GM19099 (cell line): Measurements from ENCODE around the gene BID.

Experiments used
- POLR2A ChIP-seq: IDR thresholded peaks from 3 replicates; pipeline ENCODE4 v1.6.1; 2011; ENCODE audit warnings: low read depth; ENCODE audit not compliant: insufficient read length; ENCODE audit errors: extremely low read depth

BID gene

GRCh38 chr22:17792854-17793434 is 18.7 kb upstream of the BID start:
- no peak for TF ChIP-seq POLR2A

DNA sequence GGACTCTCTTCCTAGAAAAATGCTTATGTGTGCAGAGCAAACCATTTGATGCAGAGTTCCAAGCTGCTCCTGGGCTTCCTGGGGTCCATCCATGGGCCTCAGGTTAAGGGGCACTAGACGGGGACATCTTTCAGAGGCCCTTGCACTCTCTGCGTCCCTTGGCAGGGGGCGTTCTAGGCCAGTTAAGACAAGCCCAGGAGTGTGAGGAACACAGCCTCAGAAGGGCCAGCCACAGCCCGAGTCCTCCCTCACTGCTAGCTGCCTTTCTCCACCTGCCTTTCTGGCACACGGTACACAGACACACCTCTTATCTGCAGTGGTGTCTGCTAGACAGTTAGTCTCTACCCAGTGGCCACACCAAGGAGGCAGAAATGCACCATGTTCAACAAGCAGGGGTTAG is 18.0 kb upstream of the BID start:
- TF ChIP-seq POLR2A, result no peak

DNA sequence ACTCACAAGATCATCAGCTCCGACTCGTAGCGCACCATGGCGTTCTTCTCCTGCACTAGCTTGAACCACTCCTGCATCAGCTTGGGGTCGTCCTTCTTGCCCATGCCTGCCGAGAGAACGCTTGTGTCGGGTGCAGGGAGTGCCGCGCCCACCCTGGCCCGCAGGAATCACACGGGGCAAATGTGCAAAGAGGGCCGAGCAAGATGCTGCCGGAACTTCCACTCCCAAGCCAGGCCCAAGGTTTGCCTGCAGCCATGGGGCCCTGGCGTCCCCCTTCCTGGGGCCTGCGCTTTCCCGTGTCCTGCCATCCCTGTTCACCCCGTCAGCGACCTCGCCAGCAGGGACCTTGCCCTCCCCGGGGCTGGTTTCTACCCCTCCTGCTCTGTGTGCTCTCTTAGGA is 16.9 kb upstream of the BID start:
- TF ChIP-seq POLR2A, result no peak

GRCh38 chr22:17789379-17790200 is 15.3 kb upstream of the BID start:
- TF ChIP-seq POLR2A, result no peak

DNA sequence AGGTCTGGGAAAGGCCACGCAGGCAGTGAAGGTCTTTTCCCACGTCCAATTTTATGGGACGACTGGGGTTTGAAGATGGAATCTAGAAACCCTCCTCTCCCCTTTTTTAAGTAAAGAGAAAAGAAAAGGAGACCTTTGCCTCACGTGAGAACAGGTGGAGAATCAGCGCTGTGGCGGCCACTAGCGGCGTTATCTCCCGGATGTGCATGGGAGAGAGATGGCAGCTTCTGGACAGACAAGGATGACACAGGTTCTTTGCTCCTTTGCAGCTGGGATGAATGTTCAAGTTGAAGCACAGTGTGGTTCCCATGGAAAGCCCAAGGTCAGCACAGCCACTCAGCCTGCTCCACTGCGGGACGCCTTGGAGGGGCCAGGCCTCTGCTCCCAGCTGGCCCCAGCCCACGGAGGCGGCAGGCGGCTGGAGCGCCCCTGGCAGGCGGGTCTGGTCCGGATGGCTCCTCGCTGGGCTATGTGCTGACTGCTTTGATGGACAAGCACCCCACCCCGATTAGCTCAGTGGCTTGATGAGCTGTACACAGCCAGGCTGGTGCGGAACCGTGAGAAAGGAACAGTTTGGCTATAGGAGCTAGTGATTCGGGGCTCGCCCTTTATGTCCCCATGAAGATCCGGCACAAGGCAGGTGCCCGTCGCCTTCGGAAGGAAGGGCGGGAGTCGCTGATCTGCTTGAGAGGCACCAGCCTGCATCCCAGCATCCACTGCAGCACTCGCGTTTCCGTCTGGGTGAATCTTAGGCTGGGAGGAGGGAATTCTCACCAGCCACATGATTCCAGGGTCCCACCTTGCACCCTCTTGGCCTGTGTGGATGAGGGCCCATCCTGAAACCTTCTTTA is 14.5 kb upstream of the BID start:
- no peak for TF ChIP-seq POLR2A

DNA sequence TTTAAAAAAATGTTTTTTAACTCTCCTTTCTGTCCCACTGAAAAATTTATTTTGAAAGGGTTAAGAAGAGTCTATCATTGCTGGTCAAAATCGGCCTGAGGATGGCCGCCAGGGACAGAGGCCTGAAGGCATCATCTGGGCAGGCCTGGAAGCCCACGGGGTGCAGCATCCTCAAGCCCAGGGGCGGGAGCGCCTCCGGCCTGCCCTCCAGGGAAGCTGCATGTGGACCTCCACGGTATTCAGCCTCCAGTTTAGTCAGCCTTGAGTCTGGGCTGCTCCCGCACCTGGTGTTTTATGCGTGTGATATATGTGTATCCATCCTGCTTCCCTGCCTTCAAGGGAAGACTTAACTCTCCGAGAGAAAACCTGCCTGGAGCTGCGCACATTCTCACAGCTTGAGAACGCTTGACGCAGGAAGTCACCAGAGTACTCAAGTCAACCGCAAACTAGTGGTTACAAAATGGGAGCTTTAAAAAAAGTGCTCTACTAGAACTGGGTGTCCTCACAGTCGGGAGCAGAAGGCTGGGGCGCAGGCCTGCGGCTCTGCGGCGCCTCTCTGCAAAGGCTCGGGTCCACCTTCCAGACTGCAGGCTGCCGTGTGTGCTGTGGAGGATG is 13.6 kb upstream of the BID start:
- no peak for TF ChIP-seq POLR2A

DNA sequence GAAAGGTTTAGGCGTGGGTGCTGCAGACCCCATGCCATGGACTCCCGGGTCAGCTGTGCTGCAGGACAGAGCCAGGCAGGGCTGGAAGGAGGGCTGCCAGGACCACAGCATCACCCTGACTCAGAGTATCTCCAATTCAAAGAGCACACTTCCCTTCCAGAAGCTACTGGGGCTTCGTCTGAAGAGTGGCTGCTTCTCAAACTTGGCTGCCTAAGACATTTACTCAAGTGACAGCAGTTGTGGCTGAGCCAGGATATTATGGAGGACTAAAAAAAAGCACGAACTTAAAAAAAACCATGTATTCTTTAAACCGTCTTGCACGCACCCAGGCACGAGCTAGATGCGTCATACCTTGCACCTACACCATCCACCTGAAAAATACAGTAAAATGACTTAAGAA is 13.0 kb upstream of the BID start:
- TF ChIP-seq POLR2A, result no peak

DNA sequence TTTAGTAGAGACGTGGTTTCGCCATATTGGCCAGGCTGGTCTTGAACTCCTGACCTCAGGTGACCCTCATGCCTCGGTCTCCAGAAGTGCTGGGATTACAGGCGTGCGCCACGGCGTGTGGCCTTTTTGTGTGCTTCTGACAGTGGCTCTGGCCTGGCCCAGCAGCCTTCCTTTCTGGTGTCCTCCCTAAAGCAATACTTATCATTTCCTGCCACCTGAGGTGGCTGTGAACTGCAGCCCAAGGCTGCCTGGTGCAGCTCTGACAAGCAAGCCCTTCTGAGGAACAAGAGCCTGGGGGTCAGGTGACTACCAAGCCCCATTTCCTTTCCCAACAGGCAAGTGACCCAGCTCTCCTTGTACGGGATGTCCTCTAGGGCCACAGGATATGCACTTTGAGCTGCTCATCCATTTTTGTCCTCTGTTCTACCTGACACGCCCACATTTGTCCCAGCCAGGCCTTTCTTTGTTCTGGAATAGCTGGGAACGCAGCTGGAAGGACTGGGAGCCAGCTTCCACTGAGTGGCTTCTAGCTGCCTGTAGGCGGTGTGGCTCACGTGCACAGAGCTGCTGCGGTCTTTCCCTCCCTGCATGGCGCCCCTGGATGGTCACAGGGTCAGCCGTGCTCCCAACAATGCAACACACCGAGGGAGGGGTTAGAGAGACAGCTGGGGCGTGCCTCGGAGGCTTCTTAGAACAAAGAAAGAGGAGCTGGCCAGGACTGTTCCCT is 12.3 kb upstream of the BID start:
- TF ChIP-seq POLR2A, result no peak

DNA sequence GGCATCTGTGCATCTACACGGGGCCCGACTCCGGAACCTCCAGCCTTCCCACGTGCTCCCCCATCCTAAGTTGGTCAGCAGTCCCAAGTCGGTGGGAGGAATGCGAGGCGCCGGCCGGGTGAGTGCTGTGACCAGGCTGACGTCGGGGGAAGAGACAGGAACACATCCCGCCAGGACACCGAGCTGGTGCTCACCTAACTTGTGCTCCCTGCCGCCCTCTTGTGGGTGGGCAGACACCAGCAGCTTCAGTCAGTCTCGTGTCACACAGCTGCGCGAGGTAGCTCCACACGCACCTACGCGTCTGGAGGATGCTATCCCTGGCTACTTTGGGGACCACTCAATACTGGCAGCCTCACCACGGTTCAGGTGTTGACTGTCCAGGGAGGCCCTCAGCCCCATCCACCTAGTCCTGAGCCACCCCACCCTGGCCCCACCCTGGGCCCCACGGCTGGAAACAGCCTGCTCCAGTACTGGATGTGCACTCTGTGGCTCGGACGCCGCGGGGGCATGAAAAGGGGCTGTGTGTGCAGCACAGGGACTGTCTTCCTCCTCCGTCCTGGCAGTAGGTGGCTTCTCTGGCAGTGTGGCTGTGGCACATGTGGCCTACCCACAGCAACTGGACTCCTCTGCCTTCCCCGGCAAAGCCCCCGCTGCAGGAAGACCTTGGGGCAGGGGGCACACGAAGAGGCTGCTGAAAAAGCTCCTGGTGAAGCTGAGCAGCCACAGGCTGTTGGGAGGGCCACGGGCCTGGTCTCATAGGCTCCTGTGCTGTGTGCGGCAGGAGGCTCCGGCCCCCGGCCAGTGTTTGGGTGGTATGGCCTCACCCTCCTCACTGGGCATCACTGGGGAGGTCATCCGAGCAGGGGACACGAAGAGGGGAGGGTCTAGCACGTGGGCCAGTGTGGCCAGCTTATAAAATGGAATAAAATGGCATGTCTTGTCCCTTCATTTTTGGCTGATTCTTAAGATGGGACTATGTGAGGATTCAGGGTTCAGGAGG is 11.2 kb upstream of the BID start:
- no peak for TF ChIP-seq POLR2A

GRCh38 chr22:17784776-17785175 is 10.5 kb upstream of the BID start:
- no peak for TF ChIP-seq POLR2A

DNA sequence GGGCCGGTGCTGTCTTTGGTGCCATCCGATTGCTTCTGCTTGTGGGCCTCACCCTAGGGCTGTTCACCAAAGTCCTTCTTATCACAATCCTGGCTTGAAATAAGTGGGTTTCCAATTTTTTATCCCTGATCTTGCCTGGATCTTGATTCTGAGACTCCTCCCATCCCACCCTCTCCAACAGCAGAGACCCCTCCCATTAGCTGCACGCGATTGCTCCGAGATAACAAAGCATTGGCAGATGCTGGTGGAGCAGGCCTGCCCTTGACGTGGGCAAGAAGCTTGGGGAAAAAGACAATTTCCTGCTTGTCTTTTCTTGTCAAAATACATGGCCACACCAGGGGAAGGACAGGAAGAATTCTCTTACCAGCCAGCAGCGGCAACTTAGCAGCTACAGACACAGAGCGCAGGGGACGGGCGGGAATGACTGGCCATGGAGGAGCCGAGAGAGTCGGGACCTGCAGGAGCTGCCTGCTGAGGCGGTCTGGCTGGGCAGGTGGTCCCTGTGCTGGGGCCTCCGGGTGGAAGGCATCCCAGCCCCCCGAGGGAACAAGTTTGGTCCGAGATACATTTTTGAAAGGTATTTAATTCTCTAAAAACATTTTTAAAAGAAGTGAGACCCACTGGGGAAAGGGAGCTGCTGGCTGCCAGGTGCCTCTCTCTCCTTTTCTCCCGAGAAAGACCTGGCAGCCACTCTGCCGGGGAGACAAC is 9.7 kb upstream of the BID start:
- no peak for TF ChIP-seq POLR2A

DNA sequence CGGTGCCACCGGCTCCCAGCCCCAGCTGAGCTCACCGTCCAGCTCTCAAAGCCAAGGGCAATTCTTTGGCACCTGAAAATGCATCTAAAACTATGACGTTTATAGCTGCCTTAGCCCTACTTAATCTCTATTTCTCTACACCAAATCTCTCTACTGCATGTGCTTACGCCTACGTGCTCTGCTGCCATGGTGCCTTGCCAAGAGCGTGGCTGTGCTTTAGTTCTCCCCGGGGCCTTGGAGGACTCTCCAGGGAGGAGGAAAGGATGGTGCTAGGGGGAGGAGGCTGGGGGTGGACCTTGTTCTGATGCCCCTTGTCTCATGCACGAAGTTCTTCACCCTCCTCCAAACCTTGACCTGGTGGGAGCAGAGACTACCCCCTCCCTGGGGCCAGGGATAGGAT is 9.0 kb upstream of the BID start:
- TF ChIP-seq POLR2A, result no peak

DNA sequence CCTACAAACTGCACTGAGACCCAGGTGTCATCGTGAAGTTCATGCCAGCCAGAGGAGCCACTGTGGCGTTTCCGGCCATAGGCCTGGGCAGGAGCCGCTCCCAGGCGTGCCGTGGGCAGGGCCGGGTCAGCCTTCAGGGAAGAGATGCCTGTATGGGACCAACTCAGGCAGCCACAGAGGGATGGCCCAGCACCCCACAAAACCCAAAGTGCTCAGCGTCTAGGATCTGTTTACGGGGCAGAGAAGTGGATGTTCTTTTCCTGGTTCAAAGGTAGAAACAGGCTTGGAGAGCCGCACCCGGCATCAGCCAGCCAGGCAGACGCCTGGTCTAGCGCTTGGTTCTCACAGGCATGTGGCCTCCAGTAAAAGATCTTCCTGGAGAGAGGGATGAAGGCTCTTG is 8.4 kb upstream of the BID start:
- no peak for TF ChIP-seq POLR2A
